Right forelimb (tissue), 1 donor: ENCODE data around the gene RALGAPA1.
"Not testable (repeated sequence)": the region's sequence is repeated elsewhere in the genome, so short reads cannot be mapped to it uniquely, and the experiment has no call there.

Source experiments
- DNase-seq: peaks from one replicate; pipeline ENCODE4 v3.0.0-alpha.2; 2018

RALGAPA1 gene

GRCh38 chr14:35760143-35760542 lies 49.0 kb downstream of the RALGAPA1 start:
- no peak for DNase-seq

DNA sequence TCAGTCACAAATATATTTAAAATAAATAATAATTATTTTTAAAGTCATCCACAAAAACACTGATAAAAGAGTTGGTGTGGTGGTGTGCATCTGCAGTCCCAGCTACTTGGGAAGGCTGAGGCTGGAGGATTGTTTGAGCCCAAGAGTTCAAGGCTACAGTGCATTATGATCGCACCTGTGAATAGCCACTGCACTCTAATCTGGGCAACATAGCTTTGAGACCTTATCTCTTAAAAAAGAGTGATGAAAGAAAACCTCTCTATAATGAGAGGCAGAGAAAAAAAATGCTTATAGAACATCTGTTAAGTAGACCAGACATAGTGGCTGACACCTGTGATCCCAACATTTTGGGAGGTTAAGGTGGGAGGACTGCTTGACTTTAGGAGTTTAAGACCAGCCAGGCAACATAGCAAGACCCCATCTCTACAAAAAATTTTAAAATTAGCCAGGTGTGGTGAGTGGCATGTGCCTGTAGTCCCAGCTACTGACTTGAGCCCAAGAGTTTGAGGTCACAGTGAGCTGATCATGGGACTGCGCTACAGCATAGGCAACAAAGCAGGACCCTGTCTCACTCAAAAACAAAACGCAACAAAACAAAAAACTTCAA lies 50.5 kb downstream of the RALGAPA1 start:
- DNase-seq = no peak

DNA sequence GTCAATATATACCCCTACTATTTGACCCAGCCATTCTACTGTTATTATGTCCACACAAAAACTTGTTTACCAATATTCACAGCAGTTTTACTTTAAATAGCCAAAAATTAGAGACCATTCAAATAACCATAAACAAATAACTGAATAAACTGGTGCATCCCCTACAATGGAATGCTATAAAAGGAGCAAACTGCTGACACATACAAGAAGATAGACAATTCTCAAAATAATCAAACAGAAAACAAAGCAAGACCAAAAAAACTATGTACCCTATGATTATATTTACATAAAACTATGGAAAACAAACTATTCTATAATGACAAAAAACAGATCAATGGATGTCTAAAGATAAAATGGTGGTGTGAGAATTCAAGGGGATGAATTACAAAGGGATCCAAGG lies 54.4 kb downstream of the RALGAPA1 start:
- no peak for DNase-seq

- no peak for DNase-seq
These were observed 56.7 kb downstream of the RALGAPA1 start for GRCh38 chr14:35752380-35752779.

DNA sequence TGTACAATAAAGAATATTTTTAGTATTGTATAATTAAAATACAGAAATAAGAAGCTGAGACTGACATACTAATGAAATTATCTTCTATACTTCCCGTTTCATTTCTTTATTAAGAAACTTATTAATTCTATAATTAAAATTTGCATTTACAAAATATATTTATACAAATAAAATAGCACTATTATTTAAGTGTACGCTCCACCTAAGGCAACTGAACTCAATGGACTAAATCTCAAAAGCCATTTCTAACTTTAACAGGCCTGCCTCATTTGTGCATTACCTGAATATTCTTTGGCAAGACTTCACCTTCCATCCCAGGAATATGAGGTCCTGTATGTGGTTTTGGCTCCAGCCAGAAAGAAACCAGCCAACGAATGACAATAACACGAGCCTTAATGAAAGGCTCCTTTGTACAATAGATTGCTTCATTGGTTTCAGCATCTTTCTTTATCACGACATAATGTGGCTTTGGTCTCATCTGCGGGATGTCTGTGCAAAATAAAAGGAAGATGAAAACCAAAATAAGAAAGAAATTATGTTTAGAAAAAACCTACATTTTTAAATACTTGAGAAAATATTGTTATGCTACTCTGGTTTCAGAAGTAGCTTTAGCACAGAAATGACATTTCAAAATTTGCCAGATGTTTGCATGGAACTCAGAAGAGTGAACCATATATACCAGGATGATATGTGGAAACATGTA lies 58.7 kb downstream of the RALGAPA1 start:
- no peak for DNase-seq

GRCh38 chr14:35747379-35747778 lies 61.7 kb downstream of the RALGAPA1 start:
- DNase-seq = no peak

- DNase-seq = no peak
These were observed 66.7 kb downstream of the RALGAPA1 start for GRCh38 chr14:35742442-35742841.

GRCh38 chr14:35742032-35742371 lies 67.1 kb downstream of the RALGAPA1 start:
- no peak for DNase-seq

- DNase-seq = no peak
These were observed 67.6 kb downstream of the RALGAPA1 start for GRCh38 chr14:35741345-35742031.

- DNase-seq = no peak
These were observed 68.9 kb downstream of the RALGAPA1 start for GRCh38 chr14:35740215-35740614.

- DNase-seq = not testable (repeated sequence)
These were observed 73.9 kb downstream of the RALGAPA1 start for GRCh38 chr14:35735163-35735562.

DNA sequence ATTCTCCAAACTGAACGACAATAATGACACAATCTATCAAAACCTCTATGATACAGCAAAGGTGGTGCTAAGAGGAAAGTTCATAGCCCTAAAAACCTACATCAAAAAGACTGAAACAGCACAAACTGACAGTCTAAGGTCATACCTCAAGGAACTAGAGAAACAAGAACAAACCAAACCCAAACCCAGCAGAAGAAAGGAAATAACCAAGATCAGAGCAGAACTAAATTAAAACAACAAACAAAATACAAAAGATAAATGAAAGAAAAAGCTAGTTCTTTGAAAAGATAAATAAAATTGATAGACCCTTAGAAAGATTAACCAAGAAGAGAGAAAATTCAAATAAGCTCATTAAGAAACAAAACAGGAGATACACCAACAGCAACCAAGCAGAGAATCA lies 75.6 kb downstream of the RALGAPA1 start:
- not testable (repeated sequence) for DNase-seq

- no peak for DNase-seq
These were observed 78.2 kb downstream of the RALGAPA1 start for GRCh38 chr14:35730871-35731270.

DNA sequence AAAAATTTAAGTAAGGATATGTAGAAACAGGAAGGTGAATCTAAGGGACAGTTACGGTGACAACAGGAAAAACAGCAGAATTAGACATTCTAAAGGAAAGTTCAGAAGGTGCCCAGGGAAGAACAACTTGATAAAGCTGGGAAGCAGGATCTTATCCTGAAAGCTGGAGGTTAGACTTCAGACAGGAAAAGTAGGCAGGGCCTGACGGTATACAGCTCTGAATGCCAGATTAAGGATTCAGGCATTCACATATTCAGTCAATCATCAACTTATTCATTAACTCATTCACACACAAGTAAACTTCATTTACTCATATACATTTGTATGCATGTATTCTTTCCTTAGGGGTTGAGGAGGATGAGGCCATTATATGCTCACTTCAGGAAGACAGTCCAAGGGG lies 81.3 kb downstream of the RALGAPA1 start:
- DNase-seq = no peak

- no peak for DNase-seq
These were observed 83.2 kb downstream of the RALGAPA1 start for GRCh38 chr14:35725930-35726329.

- DNase-seq = no peak
These were observed 94.0 kb downstream of the RALGAPA1 start for GRCh38 chr14:35715079-35715478.

DNA sequence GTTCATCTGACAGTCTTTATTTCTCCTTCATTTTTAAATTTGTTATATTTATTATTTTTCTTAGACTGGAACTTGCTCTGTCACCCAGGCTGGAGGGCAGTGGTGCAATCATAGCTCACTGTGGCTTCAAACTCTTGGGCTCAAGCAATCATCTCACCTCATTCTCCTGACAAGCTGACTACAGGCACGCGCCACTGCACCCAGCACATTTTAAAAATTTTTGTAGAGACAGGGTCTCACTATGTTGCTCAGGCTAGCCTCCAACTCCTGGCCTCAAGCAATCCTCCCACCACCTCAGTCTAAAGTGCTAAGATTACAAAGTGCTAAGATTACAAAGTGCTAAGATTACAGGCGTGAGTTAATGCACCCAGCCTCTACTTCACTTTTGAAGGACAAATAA lies 96.6 kb downstream of the RALGAPA1 start:
- no peak for DNase-seq

GRCh38 chr14:35708062-35708461 lies 101.0 kb downstream of the RALGAPA1 start:
- no peak for DNase-seq

DNA sequence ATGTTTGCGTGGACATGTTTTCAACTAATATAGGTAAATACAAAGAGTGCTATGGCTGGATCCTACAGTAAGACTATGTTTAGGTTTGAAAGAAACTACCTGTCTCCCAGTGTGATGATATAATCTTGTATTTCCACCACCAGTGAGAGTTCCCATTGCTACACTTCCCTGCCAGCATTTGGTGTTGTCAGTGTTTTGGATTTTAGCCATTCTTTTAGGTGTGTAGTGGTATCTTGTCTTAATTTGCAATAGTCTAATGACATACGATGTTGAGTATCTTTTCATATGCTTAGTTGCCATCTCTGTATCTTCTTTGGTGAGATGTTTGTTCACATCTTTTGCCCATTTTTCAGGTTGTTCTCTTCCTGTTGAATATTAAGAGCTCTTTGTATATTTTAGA lies 103.5 kb downstream of the RALGAPA1 start:
- DNase-seq = no peak

- no peak for DNase-seq
These were observed 104.2 kb downstream of the RALGAPA1 start for GRCh38 chr14:35704793-35705493.

- DNase-seq = no peak
These were observed 107.6 kb downstream of the RALGAPA1 start for GRCh38 chr14:35701531-35701930.

GRCh38 chr14:35699791-35700444 lies 109.2 kb downstream of the RALGAPA1 start:
- DNase-seq = no peak

GRCh38 chr14:35696575-35696974 lies 112.5 kb downstream of the RALGAPA1 start:
- no peak for DNase-seq
